RPMI7951 (cell line): ENCODE results near the gene HNRNPF. TPM values are rescaled to one million over a fixed set of nuclear protein-coding genes. Genes with fewer than 3 reads are reported as not detected.

Experiments
- DNase-seq: peaks from one replicate; pipeline ENCODE4 v3.0.0-alpha.2; 2012; ENCODE audit warnings: low read depth
- total RNA-seq: library from RNA; depleted of rRNA; stranded (reverse); fragments of >200 nt; shearing (Covaris generic); gene quantifications from 2 replicates; pipeline ENCODE4 v1.2.3, GENCODE V29; 2014

HNRNPF gene
- total RNA-seq, 1 experiment from 2014 or later: 196 TPM

- DNase-seq: no peak
Measured at GRCh38 chr10:43421519-43421918, 12.5 kb upstream of the HNRNPF start.

GRCh38 chr10:43421201-43421507, 12.2 kb upstream of the HNRNPF start:
- DNase-seq: no peak

GRCh38 chr10:43420369-43421200, 11.6 kb upstream of the HNRNPF start:
- peak; percentile 87 for DNase-seq

- DNase-seq: no peak
Measured at GRCh38 chr10:43419997-43420368, 11.0 kb upstream of the HNRNPF start.

- peak; percentile 83 for DNase-seq
Measured at GRCh38 chr10:43417950-43418768, 9.2 kb upstream of the HNRNPF start.

- DNase-seq: no peak
Measured at GRCh38 chr10:43415544-43415943, 6.6 kb upstream of the HNRNPF start.

GRCh38 chr10:43411536-43411935, 2.5 kb upstream of the HNRNPF start:
- DNase-seq: no peak

- DNase-seq: no peak
Measured at GRCh38 chr10:43410345-43410744, 1.4 kb upstream of the HNRNPF start.

- peak; percentile 37 for DNase-seq
Measured at GRCh38 chr10:43409385-43410109, 561 bp upstream of the HNRNPF start.

- no peak for DNase-seq
Measured at GRCh38 chr10:43408331-43408709, 666 bp downstream of the HNRNPF start.

- peak; percentile 87 for DNase-seq
Measured at GRCh38 chr10:43407576-43408330, 1.2 kb downstream of the HNRNPF start.

- DNase-seq: peak; percentile 53
Measured at GRCh38 chr10:43407148-43407575, 1.8 kb downstream of the HNRNPF start.

GRCh38 chr10:43404704-43405084, 4.3 kb downstream of the HNRNPF start:
- DNase-seq: no peak

- peak; percentile 50 for DNase-seq
Measured at GRCh38 chr10:43403911-43404703, 4.9 kb downstream of the HNRNPF start.

- DNase-seq: no peak
Measured at GRCh38 chr10:43402880-43403452, 6.0 kb downstream of the HNRNPF start.

- no peak for DNase-seq
Measured at GRCh38 chr10:43402176-43402575, 6.8 kb downstream of the HNRNPF start.

GRCh38 chr10:43401627-43402026, 7.4 kb downstream of the HNRNPF start:
- DNase-seq: no peak

GRCh38 chr10:43399320-43400310, 9.4 kb downstream of the HNRNPF start:
- no peak for DNase-seq

GRCh38 chr10:43398939-43399319, 10.1 kb downstream of the HNRNPF start:
- no peak for DNase-seq
